Breast epithelium (tissue), 4 donors: ENCODE results near the gene BNC2. TPM values are rescaled to one million over a fixed set of nuclear protein-coding genes. Genes with fewer than 3 reads are reported as not detected.

Experiments used
- DNase-seq, 2 donors: peaks; one replicate each; pipeline ENCODE4 v3.0.0-alpha.2; 2019; ENCODE audit warnings: low spot score in 2 of 2
- H3K27ac ChIP-seq, 2 donors: fragments of 200-600 bp; sonication (generic) in 1 of 2; one replicate each; pipeline ENCODE4 v1.5.1; 2016 to 2019; ENCODE audit warnings: mild to moderate bottlenecking in 1 of 2
- H3K27me3 ChIP-seq, 2 donors: fragments of 200-600 bp; sonication (generic) in 1 of 2; one replicate each; pipeline versions ENCODE4 v1.5.1 to v1.6.0; 2017 to 2019; ENCODE audit warnings: control low read depth in 1 of 2, mild to moderate bottlenecking in 1 of 2
- H3K36me3 ChIP-seq: fragments of 200-600 bp; one replicate; pipeline ENCODE4 v1.5.1; 2019
- H3K4me1 ChIP-seq, 2 donors: fragments of 200-600 bp; sonication (generic); one replicate each; pipeline ENCODE4 v1.5.1; 2016 to 2019; ENCODE audit warnings: control low read depth in 1 of 2
- H3K4me3 ChIP-seq, 3 donors: fragments of 200-600 bp; sonication (generic); 1 replicate in 2 of 3; 2 replicates in 1 of 3; pipeline ENCODE4 v1.5.1; 2016 to 2019; ENCODE audit warnings: mild to moderate bottlenecking in 3 of 3, moderate library complexity in 2 of 3
- H3K9me3 ChIP-seq, 2 donors: fragments of 200-600 bp; sonication (generic) in 1 of 2; one replicate each; pipeline ENCODE4 v1.5.1; 2016 to 2019; ENCODE audit warnings: control low read depth in 1 of 2
- POLR2A ChIP-seq: fragments of 450-650 bp; IDR thresholded peaks from one replicate; pipeline ENCODE4 v1.6.1; 2016; ENCODE audit warnings: antibody characterized with exemption, mild to moderate bottlenecking, moderate library complexity
- POLR2AphosphoS5 ChIP-seq, 3 donors: sonication (generic); formaldehyde crosslinking; IDR thresholded peaks; one replicate each; pipeline ENCODE4 v1.6.1; 2017; ENCODE audit warnings: antibody characterized with exemption in 3 of 3
- intact Hi-C: fragments of 100-400 bp; cut with DNase I; formaldehyde crosslinking; loops from one replicate; pipeline ENCODE4 v1.15.1; 2023; ENCODE audit warnings: low total_unique reads
- total RNA-seq, 3 donors: library from RNA; depleted of rRNA; stranded (reverse); fragments of >200 nt; gene quantifications; one replicate each; pipeline ENCODE4 v1.1.0, GENCODE V29; 2016
- TF ChIP-seq, protein P1 (sequence below), 3 donors: fragments of 450-650 bp; IDR thresholded peaks; one replicate each; pipeline ENCODE4 v1.5.1; 2016 to 2017; ENCODE audit warnings: antibody characterized with exemption in 3 of 3, mild to moderate bottlenecking in 3 of 3, moderate library complexity in 3 of 3

Gene BNC2
- total RNA-seq, 3 donors from 2014 or later = 15.8 to 21.1 (median 17.0) TPM

DNA sequence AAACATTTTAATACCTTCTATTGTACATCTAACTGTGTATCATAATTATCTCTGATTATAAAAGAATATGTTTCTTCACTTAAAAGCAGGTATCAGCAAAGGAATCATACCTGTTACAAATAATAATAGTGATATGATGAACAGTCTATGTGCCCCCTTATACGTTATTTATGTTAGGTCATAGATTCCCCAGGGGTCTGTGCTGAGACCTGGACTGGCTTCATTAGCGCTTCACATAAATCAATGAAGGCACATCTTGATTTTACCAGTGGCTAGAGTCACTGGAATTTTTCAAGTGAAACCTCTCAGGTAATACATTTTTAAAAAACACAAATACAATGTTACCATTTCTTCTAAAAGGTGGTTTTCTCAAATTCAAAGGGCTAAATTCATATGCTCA is 275.2 kb downstream of the BNC2 start:
- intact Hi-C loops = loop anchor here (5.0 to 10.0 kb wide), 2 partner anchors 77 to 260 kb away; no protein-coding TSS in a partner anchor
- Histone ChIP-seq H3K9me3 (no peaks in the 10 kb centered on the region), H3K4me1 (no peaks in the 10 kb centered on the region), H3K4me3 (no peak overlapping the region), H3K27me3 (no peaks in the 10 kb centered on the region), H3K27ac (no peak overlapping the region), H3K36me3 (no peaks in the 10 kb centered on the region)
- TF ChIP-seq, protein P1, sequence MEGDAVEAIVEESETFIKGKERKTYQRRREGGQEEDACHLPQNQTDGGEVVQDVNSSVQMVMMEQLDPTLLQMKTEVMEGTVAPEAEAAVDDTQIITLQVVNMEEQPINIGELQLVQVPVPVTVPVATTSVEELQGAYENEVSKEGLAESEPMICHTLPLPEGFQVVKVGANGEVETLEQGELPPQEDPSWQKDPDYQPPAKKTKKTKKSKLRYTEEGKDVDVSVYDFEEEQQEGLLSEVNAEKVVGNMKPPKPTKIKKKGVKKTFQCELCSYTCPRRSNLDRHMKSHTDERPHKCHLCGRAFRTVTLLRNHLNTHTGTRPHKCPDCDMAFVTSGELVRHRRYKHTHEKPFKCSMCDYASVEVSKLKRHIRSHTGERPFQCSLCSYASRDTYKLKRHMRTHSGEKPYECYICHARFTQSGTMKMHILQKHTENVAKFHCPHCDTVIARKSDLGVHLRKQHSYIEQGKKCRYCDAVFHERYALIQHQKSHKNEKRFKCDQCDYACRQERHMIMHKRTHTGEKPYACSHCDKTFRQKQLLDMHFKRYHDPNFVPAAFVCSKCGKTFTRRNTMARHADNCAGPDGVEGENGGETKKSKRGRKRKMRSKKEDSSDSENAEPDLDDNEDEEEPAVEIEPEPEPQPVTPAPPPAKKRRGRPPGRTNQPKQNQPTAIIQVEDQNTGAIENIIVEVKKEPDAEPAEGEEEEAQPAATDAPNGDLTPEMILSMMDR (IDR thresholded peaks at IDR 0.05) = no peak
- TF ChIP-seq POLR2AphosphoS5 (IDR thresholded peaks at IDR 0.05) = no peak
- TF ChIP-seq POLR2A = no peak
- no peak for DNase-seq

DNA sequence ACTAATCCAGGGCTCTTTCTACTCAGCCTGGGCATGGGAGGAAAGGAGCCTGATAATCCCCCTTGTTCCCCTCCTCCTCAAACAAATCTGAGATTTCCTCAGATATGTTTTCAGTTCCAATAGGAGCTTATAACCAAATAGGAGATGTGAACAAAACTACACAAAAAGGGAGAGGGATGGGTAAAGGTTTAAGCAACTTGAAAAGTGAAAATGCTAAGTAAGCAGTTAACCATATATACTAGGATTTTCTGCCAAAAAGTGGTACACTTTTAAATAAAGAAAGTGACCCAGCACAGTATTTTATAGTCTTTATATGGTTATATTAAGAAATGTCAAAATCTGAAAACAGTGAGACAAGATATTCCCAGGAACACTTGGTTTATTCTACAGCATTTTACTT is 275.7 kb downstream of the BNC2 start:
- DNase-seq = no peak

DNA sequence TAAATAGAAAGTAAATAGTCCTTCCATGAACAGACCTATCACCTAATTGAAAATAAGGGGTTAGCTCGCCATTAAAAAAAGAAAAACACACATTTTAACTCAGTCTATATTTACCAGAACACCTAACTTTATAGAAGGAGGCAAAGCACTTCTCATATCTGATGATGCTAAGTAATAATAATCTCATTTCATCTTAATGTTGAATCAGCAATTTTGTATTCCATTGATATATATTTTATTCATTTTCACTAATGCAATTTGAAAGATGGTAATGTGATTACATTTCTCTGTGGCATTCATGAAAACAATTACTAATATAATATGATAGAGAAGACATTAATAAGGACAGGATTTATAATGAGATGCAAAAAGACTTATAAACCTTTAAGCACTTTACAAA is 276.7 kb downstream of the BNC2 start:
- Histone ChIP-seq H3K36me3 (no peaks in the 10 kb centered on the region), H3K9me3 (no peaks in the 10 kb centered on the region), H3K27me3 (no peaks in the 10 kb centered on the region), H3K4me3 (no peak overlapping the region), H3K4me1 (no peaks in the 10 kb centered on the region), H3K27ac (no peak overlapping the region)
- no peak for DNase-seq
- intact Hi-C loops = loop anchor here (10.0 kb wide), 1 partner anchor 259 kb away; no protein-coding TSS in a partner anchor
- TF ChIP-seq POLR2A (no peak), POLR2AphosphoS5 (IDR thresholded peaks at IDR 0.05) (no peak)
- TF ChIP-seq, protein P1 (IDR thresholded peaks at IDR 0.05) = no peak

More for the DNA sequence above, 275.7 kb downstream of the BNC2 start:
- H3K4me3 ChIP-seq = no peak overlapping the region
- intact Hi-C loops = loop anchor here (5.0 to 10.0 kb wide), 2 partner anchors 78 to 260 kb away; no protein-coding TSS in a partner anchor
- H3K4me1 ChIP-seq = no peaks in the 10 kb centered on the region
- TF ChIP-seq, protein P1 (IDR thresholded peaks at IDR 0.05) = no peak
- TF ChIP-seq POLR2A (no peak), POLR2AphosphoS5 (IDR thresholded peaks at IDR 0.05) (no peak)
- no peaks in the 10 kb centered on the region for H3K36me3 ChIP-seq
- no peaks in the 10 kb centered on the region for H3K27me3 ChIP-seq
- no peaks in the 10 kb centered on the region for H3K9me3 ChIP-seq
- no peak overlapping the region for H3K27ac ChIP-seq

DNA sequence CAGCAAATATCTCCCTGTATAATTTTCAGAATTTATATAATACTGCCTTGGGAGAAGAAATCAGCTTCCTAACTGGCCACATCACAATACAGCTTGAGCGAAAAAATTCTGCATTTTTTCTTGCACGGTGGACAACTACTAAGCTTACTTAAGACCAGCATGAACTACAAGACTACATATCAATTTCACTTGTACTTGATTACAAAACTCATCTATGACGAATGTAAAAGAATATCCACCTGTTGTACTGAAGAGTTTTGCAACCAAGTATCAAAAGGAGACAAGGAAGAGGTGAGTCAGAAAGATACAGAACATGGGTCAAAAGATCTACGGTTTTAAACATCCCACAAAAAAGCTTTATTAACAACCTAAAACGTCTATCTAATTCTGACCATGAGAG is 279.4 kb downstream of the BNC2 start:
- no peaks in the 10 kb centered on the region for H3K4me1 ChIP-seq
- no peaks in the 10 kb centered on the region for H3K36me3 ChIP-seq
- H3K9me3 ChIP-seq = no peaks in the 10 kb centered on the region
- no peak overlapping the region for H3K4me3 ChIP-seq
- intact Hi-C loops = loop anchor here (10.0 kb wide), 1 partner anchor 256 kb away; no protein-coding TSS in a partner anchor
- TF ChIP-seq POLR2A = no peak
- TF ChIP-seq POLR2AphosphoS5 (IDR thresholded peaks at IDR 0.05) = no peak
- TF ChIP-seq, protein P1 (IDR thresholded peaks at IDR 0.05) = no peak
- DNase-seq = no peak
- no peak overlapping the region for H3K27ac ChIP-seq
- H3K27me3 ChIP-seq = no peaks in the 10 kb centered on the region

DNA sequence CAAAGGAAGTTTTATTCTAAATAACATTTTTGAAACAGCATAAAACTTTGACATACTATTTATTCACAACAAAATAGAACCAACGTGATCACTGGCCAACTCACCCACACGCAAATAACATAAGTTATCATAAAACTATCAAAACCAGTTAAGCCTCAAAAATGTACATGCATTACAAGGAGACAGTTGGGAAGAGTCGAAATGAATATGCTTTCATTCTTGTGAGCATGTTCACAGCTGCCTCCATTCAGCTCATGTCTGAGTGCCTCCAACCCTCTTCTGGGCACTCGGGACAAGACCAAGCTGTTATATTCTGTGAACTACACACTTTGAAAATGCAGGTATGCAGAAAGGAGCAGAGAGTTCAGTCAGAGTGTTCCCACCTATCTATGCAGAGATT is 284.9 kb downstream of the BNC2 start:
- Histone ChIP-seq H3K36me3 (no peaks in the 10 kb centered on the region), H3K4me3 (no peak overlapping the region), H3K27ac (no peak overlapping the region), H3K9me3 (no peaks in the 10 kb centered on the region), H3K4me1 (no peaks in the 10 kb centered on the region), H3K27me3 (no peaks in the 10 kb centered on the region)
- DNase-seq = no peak
- TF ChIP-seq, protein P1 (IDR thresholded peaks at IDR 0.05) = no peak
- TF ChIP-seq POLR2AphosphoS5 (IDR thresholded peaks at IDR 0.05) (no peak), POLR2A (no peak)
- intact Hi-C loops = no loop called here
